HUES6 (cell line): ENCODE measurements around the gene SPRN.
"Not testable (repeated sequence)": the region's sequence is repeated elsewhere in the genome, so short reads cannot be mapped to it uniquely, and the experiment has no call there.

ENCODE experiments used
- H3K27ac ChIP-seq: 2 replicates; pipeline ENCODE4 v1.7.0; 2013; ENCODE audit warnings: low read depth, mild to moderate bottlenecking, low read length, inconsistent platforms
- H3K27me3 ChIP-seq: 2 replicates; pipeline ENCODE4 v1.6.1; 2013; ENCODE audit warnings: low read length; ENCODE audit not compliant: control insufficient read depth, insufficient read depth
- H3K36me3 ChIP-seq: 2 replicates; pipeline ENCODE4 v1.6.1; 2013; ENCODE audit warnings: low read length; ENCODE audit not compliant: control insufficient read depth, insufficient read depth
- H3K4me1 ChIP-seq: 2 replicates; pipeline ENCODE4 v1.6.1; 2013; ENCODE audit warnings: low read length; ENCODE audit not compliant: control insufficient read depth, insufficient read depth
- H3K4me3 ChIP-seq: 2 replicates; pipeline ENCODE4 v1.5.1; 2013; ENCODE audit warnings: low read depth, low read length
- H3K9ac ChIP-seq: one replicate; pipeline ENCODE4 v1.6.1; 2013; ENCODE audit warnings: mild to moderate bottlenecking, low read length
- H3K9me3 ChIP-seq: 2 replicates; pipeline ENCODE4 v1.6.1; 2013; ENCODE audit warnings: low read depth, low read length; ENCODE audit not compliant: control insufficient read depth, insufficient read depth

Gene SPRN

GRCh38 chr10:133390597-133391248 lies 33.7 kb downstream of the SPRN start:
- Histone ChIP-seq H3K36me3 (peaks cover 3% of the 10 kb centered on the region; the same call in 1 of the 2 replicates), H3K9ac (no peak overlapping the region), H3K4me1 (no peaks in the 10 kb centered on the region), H3K27ac (no peak overlapping the region), H3K4me3 (no peak overlapping the region), H3K9me3 (no peaks in the 10 kb centered on the region), H3K27me3 (no peaks in the 10 kb centered on the region)

- H3K36me3 ChIP-seq, result 0 out of 2 replicates have a peak, but pooled peaks cover 3% of the 10 kb centered on the region
- no peak overlapping the region for H3K27ac ChIP-seq
- H3K4me3 ChIP-seq, result no peak overlapping the region
- no peaks in the 10 kb centered on the region for H3K27me3 ChIP-seq
- no peaks in the 10 kb centered on the region for H3K9me3 ChIP-seq
- no peaks in the 10 kb centered on the region for H3K4me1 ChIP-seq
- H3K9ac ChIP-seq, result no peak overlapping the region
Measured at GRCh38 chr10:133388973-133389818, 35.2 kb downstream of the SPRN start.

GRCh38 chr10:133388236-133388972 lies 36.0 kb downstream of the SPRN start:
- Histone ChIP-seq H3K4me1 (no peaks in the 10 kb centered on the region), H3K36me3 (0 out of 2 replicates have a peak, but pooled peaks cover 3% of the 10 kb centered on the region), H3K27me3 (no peaks in the 10 kb centered on the region), H3K4me3 (no peak overlapping the region), H3K9me3 (no peaks in the 10 kb centered on the region), H3K9ac (no peak overlapping the region), H3K27ac (no peak overlapping the region)

- not testable (repeated sequence) for H3K9me3 ChIP-seq, H3K36me3 ChIP-seq, H3K4me3 ChIP-seq, H3K27ac ChIP-seq, H3K27me3 ChIP-seq, H3K9ac ChIP-seq, H3K4me1 ChIP-seq
Measured at GRCh38 chr10:133386951-133387350, 37.5 kb downstream of the SPRN start.

- peaks cover 18% of the 10 kb centered on the region for H3K27me3 ChIP-seq
- H3K4me1 ChIP-seq, result no peaks in the 10 kb centered on the region
- no peaks in the 10 kb centered on the region for H3K36me3 ChIP-seq
- H3K9me3 ChIP-seq, result no peaks in the 10 kb centered on the region
- H3K27ac ChIP-seq, result no peak overlapping the region
- H3K9ac ChIP-seq, result no peak overlapping the region
- no peak overlapping the region for H3K4me3 ChIP-seq
Measured at GRCh38 chr10:133385214-133385613, 39.2 kb downstream of the SPRN start.

GRCh38 chr10:133384071-133384470 lies 40.4 kb downstream of the SPRN start:
- no peaks in the 10 kb centered on the region for H3K36me3 ChIP-seq
- peaks cover 29% of the 10 kb centered on the region for H3K27me3 ChIP-seq
- no peaks in the 10 kb centered on the region for H3K9me3 ChIP-seq
- H3K27ac ChIP-seq, result no peak overlapping the region
- H3K9ac ChIP-seq, result no peak overlapping the region
- no peaks in the 10 kb centered on the region for H3K4me1 ChIP-seq
- no peak overlapping the region for H3K4me3 ChIP-seq

- Histone ChIP-seq H3K27me3 (peaks cover 31% of the 10 kb centered on the region), H3K9ac (no peak overlapping the region), H3K27ac (no peak overlapping the region), H3K4me3 (no peak overlapping the region), H3K36me3 (no peaks in the 10 kb centered on the region), H3K9me3 (no peaks in the 10 kb centered on the region), H3K4me1 (no peaks in the 10 kb centered on the region)
Measured at GRCh38 chr10:133383551-133383950, 40.9 kb downstream of the SPRN start.

GRCh38 chr10:133381036-133381435 lies 43.4 kb downstream of the SPRN start:
- Histone ChIP-seq H3K9ac (no peak overlapping the region), H3K4me3 (no peak overlapping the region), H3K36me3 (no peaks in the 10 kb centered on the region), H3K4me1 (no peaks in the 10 kb centered on the region), H3K9me3 (no peaks in the 10 kb centered on the region), H3K27ac (no peak overlapping the region), H3K27me3 (peaks cover 56% of the 10 kb centered on the region)

GRCh38 chr10:133379801-133380666 lies 44.4 kb downstream of the SPRN start:
- Histone ChIP-seq H3K27ac (no peak overlapping the region), H3K9me3 (no peaks in the 10 kb centered on the region), H3K27me3 (peaks cover 65% of the 10 kb centered on the region), H3K4me3 (peak overlapping the region; percentile 69), H3K9ac (no peak overlapping the region), H3K4me1 (no peaks in the 10 kb centered on the region), H3K36me3 (no peaks in the 10 kb centered on the region)

- Histone ChIP-seq H3K4me1 (no peaks in the 10 kb centered on the region), H3K9me3 (no peaks in the 10 kb centered on the region), H3K27ac (no peak within 1 kb of the TSS), H3K4me3 (peak within 1 kb of the TSS; percentile 97), H3K36me3 (no peaks in the 10 kb centered on the region), H3K9ac (peak within 1 kb of the TSS; percentile 59), H3K27me3 (peaks cover 72% of the 10 kb centered on the region)
Measured at GRCh38 chr10:133379152-133379800, 45.1 kb downstream of the SPRN start, which contains the start of gene PAOX. Gene PAOX (plus strand): TSS chr10:133379262. CDS start chr10:133379317, 55 bp downstream.
